Left ventricle myocardium inferior (tissue), 1 donor: ENCODE data around the gene MDK. TPM values are rescaled to one million over a fixed set of nuclear protein-coding genes. Genes with fewer than 3 reads are reported as not detected.

ENCODE experiments used
- DNase-seq: peaks from one replicate; pipeline ENCODE4 v3.0.0-alpha.2; 2020
- H3K27ac ChIP-seq: fragments of 200-600 bp; replicated peaks from 2 replicates; pipeline ENCODE4 v1.8.0; 2021
- H3K27me3 ChIP-seq: fragments of 200-600 bp; 2 replicates; pipeline ENCODE4 v1.8.0; 2021; ENCODE audit warnings: low read depth
- H3K36me3 ChIP-seq: fragments of 200-600 bp; 2 replicates; pipeline ENCODE4 v1.8.0; 2021
- H3K4me1 ChIP-seq: fragments of 200-600 bp; 2 replicates; pipeline ENCODE4 v1.8.0; 2021
- H3K4me3 ChIP-seq: fragments of 200-600 bp; 2 replicates; pipeline ENCODE4 v1.8.0; 2021; ENCODE audit warnings: mild to moderate bottlenecking, moderate library complexity
- H3K9me3 ChIP-seq: fragments of 200-600 bp; replicated peaks from 2 replicates; pipeline ENCODE4 v1.8.0; 2021
- intact Hi-C: fragments of 100-400 bp; cut with micrococcal nuclease; formaldehyde crosslinking; loops from one replicate; pipeline ENCODE4 v1.11.0; 2022
- total RNA-seq: library from RNA; stranded (reverse); fragmentation: NEBNext Ultra II Directional; extraction: Animal tissue kit (Norgen Biotek cat#: 25700); gene quantifications from one replicate; pipeline ENCODE4 v1.2.1, GENCODE V29; 2021
- TF ChIP-seq, protein P1 (sequence below): fragments of 200-600 bp; IDR thresholded peaks from 2 replicates; pipeline ENCODE4 v1.8.0; 2021; ENCODE audit warnings: antibody characterized with exemption, mild to moderate bottlenecking, borderline replicate concordance
- donor health status: DM: no; HTN: yes; CAD: no; lungs with severe emphysema.

The MDK gene
- total RNA-seq, 1 donor from 2014 or later, result 5.4 TPM

DNA sequence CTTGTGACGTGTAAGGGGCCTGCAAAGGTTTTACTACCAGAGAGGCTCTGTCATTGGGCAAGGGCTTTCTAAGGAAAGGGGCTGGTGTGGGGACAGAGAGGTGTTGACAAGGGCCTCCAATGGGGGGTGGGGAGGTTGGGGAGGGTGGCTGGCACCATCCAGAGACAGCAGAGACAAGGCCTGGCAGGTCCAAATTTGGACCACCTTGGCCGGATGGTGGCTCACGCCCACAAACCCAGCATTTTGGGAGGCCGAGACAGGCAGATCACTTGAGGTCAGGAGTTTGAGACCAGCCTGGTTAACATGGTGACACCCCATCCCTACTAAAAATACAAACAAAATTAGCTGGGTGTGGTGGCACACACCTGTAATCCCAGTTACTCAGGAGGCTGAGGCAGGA lies 12.3 kb downstream of the MDK start:
- Histone ChIP-seq H3K4me3 (no peak overlapping the region), H3K27ac (no peak overlapping the region), H3K27me3 (peaks cover 37% of the 10 kb centered on the region), H3K36me3 (peaks cover 29% of the 10 kb centered on the region), H3K9me3 (no peaks in the 10 kb centered on the region), H3K4me1 (peaks cover 44% of the 10 kb centered on the region)
- TF ChIP-seq, protein P1, sequence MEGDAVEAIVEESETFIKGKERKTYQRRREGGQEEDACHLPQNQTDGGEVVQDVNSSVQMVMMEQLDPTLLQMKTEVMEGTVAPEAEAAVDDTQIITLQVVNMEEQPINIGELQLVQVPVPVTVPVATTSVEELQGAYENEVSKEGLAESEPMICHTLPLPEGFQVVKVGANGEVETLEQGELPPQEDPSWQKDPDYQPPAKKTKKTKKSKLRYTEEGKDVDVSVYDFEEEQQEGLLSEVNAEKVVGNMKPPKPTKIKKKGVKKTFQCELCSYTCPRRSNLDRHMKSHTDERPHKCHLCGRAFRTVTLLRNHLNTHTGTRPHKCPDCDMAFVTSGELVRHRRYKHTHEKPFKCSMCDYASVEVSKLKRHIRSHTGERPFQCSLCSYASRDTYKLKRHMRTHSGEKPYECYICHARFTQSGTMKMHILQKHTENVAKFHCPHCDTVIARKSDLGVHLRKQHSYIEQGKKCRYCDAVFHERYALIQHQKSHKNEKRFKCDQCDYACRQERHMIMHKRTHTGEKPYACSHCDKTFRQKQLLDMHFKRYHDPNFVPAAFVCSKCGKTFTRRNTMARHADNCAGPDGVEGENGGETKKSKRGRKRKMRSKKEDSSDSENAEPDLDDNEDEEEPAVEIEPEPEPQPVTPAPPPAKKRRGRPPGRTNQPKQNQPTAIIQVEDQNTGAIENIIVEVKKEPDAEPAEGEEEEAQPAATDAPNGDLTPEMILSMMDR, result no peak
- no peak for DNase-seq
- intact Hi-C loops, result no loop called here

DNA sequence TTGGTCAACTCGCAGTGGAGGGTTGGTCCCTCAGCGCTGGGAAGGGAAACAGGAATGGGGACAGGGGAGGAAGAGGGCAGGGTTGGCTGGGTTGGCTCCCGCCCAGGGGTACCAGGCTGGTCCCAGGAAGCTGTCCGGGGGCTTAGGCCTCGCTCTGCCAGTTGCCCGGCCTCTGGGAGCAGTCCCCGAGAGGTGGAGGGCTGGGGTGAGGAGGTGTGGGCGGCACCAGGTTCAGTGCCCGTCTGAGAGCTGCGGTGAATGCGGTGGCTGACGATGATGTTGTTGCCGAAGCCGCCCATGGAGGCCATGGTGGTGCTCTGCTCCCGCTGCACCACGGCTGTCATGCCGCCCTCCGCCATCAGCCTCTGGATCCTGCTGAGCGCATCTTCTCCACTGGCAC lies 16.1 kb downstream of the MDK start:
- no peaks in the 10 kb centered on the region for H3K27me3 ChIP-seq
- no peaks in the 10 kb centered on the region for H3K9me3 ChIP-seq
- H3K4me1 ChIP-seq, result peaks cover 9% of the 10 kb centered on the region
- TF ChIP-seq, protein P1, result no peak
- intact Hi-C loops, result no loop called here
- H3K4me3 ChIP-seq, result no peak overlapping the region
- H3K36me3 ChIP-seq, result peaks cover 37% of the 10 kb centered on the region
- DNase-seq, result no peak
- H3K27ac ChIP-seq, result no peak overlapping the region

DNA sequence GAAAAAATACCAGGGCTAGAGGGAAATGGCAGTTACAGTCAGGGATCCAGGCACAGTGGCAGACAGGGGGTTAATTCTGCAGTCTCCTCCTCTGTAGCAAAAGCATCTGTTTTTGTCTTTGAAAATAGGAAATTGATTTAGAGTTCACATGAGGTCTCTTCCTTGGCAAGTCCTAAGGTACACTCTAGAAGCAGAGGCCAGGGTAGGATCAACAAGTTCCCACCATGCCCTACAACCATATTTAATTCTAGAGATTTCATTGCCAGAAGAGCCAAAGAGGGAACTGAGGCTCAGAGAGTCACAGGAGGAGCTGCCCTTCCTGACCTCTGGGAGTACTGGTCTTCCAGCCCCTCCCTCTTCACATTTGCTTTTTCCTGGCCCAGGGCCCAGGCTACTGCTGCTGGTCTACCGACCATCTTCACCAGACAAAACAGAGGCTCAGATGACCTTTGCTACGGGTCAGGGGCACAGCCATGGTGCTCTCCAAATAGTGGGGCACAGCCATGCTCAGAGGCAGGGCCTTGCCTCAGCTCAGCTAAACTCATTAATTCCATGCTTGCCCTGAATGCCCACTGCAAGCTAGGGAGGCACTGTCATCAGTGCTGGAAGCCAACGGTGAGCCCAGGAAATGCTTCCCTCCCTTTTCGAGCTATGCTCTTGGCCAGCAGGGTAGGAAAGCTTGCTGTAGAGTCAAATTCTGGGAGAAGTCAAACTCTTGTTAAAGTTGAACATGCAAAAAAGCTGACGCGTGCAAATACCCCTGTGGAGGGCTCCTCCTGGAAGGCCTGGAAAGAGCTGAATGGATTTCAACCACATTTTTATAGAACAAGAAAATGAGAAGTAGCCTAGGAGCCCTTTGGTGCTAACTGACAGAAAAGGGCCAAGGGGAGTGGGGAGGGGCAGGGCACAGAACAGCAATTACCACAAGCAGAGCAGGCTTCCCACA lies 21.8 kb downstream of the MDK start:
- Histone ChIP-seq H3K9me3 (no peaks in the 10 kb centered on the region), H3K36me3 (peaks cover 49% of the 10 kb centered on the region), H3K27ac (peak overlapping the region; percentile 52), H3K4me3 (no peak overlapping the region), H3K4me1 (peaks cover 29% of the 10 kb centered on the region), H3K27me3 (no peaks in the 10 kb centered on the region)
- TF ChIP-seq, protein P1, result no peak
- DNase-seq, result peak; percentile 22
- intact Hi-C loops, result no loop called here

DNA sequence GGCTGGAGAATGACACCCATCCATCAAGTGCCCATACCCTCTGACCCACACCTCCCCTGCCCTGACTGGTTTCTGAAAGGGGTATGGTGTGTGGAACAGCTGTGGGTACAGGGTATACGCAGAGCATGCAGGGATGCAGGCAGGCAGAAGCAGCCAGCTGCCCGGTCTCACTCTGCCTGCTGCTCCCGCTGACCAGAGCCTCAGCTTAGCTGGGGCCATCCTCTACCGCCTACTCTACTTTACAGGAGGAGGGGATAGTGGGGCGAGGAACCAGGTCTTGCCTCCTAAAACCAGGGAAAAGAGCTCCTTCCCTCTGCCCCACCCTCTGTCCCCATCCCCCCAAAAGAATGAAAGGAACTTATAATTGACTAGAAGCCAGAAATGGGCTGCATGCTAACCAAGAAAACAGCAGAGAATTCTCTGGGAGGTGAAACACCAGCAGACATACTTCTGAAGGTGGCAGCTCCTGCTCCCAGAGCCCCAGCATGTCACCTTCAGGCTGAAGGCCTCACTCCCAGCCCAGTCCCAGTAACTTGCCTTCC lies 23.1 kb downstream of the MDK start:
- peaks cover 52% of the 10 kb centered on the region for H3K36me3 ChIP-seq

DNA sequence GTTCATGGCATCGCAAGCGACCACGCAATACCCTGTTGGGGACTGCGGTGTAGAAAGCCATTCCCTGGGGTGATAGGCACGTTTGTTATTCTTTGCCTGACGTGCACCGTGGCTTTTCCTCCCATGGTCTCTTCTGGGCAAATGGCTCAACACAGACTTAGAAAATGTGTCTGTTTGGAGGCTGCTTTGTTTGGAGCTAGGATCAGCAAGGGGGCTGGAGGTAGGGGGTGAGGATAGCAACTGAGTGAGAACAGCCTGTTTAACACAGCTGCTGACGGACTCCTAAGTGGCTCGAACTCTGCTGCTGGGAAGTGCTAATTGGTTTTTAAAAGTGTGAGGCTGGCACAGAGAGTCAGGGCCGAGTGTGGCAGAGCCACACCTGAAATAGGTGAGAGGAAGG lies 26.2 kb downstream of the MDK start:
- intact Hi-C loops, result no loop called here
- Histone ChIP-seq H3K4me3 (no peak overlapping the region), H3K27ac (no peak overlapping the region), H3K27me3 (no peaks in the 10 kb centered on the region), H3K4me1 (peaks cover 32% of the 10 kb centered on the region), H3K9me3 (no peaks in the 10 kb centered on the region), H3K36me3 (peaks cover 70% of the 10 kb centered on the region)
- TF ChIP-seq, protein P1, result no peak
- DNase-seq, result no peak

More for the DNA sequence above, 23.1 kb downstream of the MDK start:
- Histone ChIP-seq H3K27ac (no peak overlapping the region), H3K4me3 (no peak overlapping the region), H3K27me3 (no peaks in the 10 kb centered on the region), H3K9me3 (no peaks in the 10 kb centered on the region), H3K4me1 (peaks cover 29% of the 10 kb centered on the region)
- intact Hi-C loops, result no loop called here
- DNase-seq, result no peak
- TF ChIP-seq, protein P1, result no peak
